ENCODE data around the gene ACTL10.

GRCh38 chr20:33686984-33687366, 20.2 kb downstream of the ACTL10 start:
- TF ChIP-seq POLR2AphosphoS5 (IDR thresholded peaks at IDR 0.05), result no peak
- TF ChIP-seq EP300 (IDR thresholded peaks at IDR 0.05), result no peak
